HCEC 1CT (cell line): Measurements from ENCODE around the gene LCOR.
"Not testable (repeated sequence)": the region's sequence is repeated elsewhere in the genome, so short reads cannot be mapped to it uniquely, and the experiment has no call there.

ENCODE experiments used
- DNase-seq: peaks from one replicate; pipeline ENCODE4 v3.0.0-alpha.2; 2017

LCOR gene

DNA sequence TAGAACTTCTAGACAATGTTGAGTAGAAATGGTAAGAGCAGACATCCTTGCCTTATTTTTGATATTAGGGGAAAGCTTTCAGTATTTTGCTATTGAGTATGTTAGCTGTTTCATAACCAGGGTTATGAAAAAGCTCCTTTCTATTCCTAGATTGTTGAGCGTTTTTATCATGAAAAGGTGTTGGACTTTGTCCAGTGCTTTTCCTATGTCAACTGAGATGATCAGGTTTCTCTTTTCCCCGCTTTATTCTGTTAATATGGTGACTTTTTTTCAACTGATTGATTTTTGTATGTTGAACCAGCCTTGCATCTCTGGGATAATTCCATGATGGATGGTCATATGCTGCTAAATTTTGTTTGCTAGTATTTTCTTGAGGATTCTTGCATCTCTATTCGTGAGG lies 58.5 kb downstream of the LCOR start:
- DNase-seq: no peak

DNA sequence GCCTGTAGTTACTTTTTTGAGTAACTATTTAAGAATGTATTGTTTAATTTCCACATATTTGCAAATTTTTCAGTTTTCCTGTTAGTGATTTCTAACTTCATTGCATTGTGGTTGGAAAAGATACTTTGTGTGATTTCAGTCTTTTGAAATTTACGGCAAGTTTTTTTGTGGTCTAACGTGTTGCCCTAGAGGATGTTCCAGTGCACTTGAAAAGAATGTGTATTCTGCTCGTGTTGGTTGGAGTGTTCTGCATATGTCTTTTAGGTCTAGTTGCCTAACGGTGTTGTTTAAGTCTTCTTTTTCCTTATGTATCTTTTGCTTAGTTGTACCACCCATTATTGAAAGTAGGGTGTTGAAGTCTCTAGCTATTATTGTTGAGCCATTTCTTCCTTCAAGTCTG lies 59.7 kb downstream of the LCOR start:
- DNase-seq: no peak

DNA sequence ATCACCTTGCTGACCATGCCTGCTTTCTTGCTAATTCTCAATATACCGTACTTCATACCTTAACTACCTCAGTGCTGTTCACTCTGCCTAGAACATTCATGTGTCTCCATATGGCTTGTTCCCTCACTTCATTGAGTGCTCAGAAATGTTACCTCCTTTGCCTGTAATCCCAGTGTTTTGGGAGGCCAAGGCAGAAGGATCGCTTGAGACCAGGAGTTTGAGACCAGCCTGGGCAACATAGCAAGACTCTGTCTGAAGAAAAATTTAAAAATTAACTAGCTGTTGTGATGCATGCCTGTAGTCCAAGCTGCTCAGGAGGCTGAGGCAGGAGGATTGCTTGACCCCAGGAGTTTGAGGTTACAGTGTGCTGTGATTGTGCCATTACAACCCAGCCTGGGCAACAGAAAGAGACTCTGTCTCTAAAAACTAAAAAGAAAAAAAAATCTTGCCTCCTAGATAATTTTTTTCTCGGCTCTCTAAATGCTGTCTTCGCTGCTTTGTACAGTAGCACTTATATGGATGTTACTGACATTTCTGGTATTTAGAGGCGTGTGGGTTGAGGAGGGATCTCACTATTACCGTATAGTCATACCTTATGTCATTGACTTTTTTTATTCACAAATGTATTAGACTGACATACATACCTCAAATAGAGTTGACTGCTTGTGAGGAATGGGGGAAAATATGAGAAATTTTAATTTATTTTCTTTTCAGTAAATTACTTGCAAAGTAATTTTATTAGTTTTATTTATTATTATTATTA lies 63.7 kb downstream of the LCOR start:
- DNase-seq: no peak

DNA sequence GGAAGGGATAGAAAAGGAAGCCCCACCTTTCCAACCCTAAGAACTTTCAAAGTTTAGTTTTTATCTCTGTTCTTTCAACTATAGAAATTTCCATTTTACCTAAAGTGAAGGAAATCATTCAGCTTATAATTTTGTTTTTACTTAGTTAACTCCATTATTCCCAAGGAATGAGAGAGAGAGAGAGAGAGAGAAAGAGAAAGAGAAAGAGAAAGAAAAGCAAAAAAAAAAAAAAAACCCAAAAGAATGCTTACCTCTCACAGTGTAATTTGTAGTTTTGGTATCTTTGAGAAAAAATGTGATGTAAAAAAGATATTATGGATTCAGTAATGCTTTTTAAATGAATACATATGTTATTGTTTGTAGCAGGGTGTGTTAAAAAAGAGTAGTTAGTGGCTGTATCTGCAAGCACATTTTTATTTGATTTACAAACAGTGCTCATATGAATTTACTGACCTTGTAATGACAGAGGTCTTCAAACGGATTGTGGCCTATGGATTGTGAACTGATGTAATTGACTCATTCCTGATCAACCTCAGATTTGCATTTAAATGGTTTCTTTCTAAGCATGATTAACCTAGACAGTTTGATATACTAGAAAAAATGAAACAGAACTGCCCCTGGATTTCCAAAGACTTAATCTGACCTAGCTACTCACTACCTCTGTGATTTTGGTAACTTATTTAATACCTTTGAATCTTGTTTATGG lies 64.9 kb downstream of the LCOR start:
- DNase-seq: no peak

DNA sequence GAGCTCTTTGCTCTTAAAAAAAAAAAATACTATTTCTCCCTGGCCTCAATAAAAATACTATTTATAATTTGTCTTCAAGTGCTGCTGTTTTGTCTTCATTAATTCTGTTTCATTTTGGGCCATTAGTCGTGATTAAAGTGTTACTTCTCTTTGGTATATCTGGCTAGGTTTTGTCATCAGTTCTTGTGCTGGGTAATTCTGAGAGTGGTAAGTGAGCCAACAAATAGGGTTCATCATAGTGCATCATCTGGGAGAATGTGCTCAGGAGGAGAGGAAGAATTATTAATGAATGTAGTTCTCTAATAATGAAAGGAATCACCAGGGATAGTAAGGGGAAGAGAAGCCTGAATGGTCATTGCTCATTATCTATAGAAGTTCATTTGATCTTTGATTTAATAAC lies 70.0 kb downstream of the LCOR start:
- DNase-seq: no peak

DNA sequence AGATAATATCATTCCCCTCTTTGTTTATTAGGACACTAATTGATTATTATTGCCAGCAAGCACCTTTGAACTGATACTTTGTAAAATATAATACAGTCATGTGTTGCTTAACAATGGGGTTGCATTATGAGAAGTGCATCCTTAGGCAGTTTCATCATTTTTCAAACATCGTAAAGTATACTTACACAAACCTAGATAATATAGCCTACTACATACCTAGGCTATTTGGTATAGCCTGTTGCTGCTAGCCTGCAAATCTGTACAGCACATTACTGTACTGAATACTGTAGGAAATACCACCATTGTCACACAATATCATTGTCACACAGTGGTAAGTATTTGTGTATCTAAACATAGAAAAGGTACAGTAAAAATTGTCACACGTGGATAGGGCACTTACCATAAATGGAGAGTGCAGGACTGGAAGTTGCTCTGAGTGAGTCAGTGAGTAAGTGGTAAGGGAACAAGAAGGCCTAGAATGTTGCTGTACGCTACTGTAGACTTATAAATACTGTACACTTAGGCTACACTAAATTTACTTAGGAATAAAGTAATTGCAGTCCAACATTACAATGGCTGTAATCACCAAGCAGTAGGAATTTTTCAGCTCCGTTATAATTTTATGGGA lies 70.7 kb downstream of the LCOR start:
- no peak for DNase-seq

DNA sequence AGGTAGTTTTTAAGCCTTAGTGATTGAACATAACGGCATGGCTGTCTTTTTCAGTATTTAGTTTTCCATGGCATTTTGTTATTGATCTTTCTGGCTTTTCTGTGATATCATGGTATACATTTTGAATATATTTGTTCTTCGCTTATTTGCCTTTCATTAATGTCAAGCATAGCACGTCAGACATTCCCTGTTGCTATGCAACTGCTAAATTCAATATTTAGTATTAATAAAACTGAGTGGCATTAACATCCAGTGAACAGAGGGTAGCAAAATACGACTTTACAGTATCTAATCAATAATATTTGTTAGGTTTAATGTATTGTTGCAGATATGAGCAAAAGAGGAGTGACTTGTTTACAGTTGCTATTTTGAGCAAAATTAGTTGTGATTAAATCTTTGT lies 72.5 kb downstream of the LCOR start:
- no peak for DNase-seq

DNA sequence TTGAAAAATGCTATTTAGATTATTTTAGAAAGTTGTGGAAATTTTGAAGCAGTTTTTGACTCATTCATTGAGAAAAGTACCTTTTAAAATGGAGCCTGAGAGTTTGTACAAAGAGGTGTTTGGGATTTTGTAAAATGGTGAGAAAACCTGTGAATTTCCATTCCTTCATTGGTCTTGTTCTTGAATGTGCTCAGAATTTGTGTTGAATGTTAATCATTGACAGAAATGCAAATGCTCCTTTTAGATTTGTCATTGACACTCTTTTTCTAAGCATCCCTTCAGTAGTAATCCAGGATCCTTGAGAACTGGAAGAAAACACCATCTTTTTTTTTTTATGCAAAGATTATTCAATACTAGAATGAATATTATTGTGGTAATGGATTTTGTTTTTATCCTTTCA lies 74.8 kb downstream of the LCOR start:
- no peak for DNase-seq

DNA sequence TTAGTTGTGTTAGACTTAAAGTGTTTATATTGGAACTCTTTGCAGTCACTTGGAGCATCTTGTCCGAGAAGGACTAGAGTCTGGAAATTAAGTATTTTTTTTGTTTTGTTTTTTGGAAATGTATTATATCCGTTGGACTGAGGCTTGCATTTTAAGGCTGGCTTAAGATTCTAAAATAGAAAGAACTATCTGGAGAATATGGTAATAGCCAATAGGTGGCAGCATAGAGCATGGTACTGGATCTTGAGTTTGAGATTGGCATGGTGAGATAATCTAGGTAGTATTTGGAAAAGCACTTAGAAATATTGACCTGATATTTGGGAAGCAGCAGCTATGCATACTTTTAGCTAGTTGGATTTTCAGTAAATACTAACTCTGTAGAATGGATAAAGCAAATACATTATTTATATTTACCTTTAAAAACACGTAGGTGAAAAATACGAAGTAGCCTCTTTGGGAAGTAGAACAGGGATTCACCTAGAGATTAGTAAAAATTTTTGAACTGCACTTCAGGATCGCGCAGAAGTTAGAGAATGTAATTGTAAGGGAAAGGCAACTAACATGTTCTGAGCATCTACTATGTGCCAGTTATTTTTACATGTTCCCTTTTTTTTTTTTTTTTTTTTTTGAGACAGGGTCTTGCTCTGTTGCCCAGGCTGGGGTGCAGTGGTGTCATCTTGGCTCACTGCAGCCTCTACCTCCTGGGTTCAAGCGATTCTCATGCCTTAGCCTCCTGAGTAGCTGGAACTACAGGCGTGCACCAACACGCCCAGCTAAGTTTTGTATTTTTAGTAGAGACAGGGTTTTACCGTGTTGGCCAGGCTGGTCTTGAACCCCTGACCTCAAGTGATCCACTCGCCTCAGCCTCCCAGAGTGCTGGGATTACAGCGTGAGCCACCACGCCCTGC lies 78.6 kb downstream of the LCOR start:
- DNase-seq: peak; percentile 40

DNA sequence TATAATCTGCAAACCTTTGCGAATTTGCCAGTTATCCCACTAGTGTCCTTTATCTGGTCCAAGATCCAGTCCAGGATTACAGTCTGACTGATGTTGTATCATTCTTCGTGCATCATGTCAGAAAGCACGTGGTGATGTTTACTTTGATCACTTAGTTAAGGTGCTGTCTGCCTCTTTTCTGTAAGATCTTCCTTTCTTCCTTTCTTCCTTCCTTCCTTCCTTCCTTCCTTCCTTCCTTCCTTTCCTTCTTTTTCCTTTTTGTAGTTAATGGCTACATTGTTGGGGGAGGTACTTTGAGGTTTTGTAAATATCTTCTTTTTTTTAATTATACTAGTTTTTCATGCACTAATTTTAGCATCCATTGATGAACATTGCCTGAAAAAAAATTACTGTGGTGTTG lies 80.3 kb downstream of the LCOR start:
- no peak for DNase-seq

DNA sequence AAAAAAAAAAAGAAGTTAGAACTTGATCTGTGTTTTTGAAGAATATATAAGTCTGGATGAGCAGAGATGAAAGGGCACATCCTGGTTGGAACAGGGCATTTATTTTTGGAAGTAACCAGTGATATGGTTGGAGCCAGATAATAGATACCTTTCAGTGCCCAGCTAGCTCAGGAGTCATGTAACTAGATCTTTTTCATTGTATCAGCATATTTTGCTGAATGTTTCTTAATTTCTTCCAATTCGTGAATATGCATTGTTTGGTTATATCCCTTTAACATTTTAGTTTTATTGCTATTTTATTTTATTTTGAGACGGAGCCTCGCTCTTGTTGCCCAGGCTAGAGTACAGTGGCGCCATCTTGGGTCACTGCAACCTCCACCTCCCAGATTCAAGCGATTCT lies 81.8 kb downstream of the LCOR start:
- DNase-seq: no peak

DNA sequence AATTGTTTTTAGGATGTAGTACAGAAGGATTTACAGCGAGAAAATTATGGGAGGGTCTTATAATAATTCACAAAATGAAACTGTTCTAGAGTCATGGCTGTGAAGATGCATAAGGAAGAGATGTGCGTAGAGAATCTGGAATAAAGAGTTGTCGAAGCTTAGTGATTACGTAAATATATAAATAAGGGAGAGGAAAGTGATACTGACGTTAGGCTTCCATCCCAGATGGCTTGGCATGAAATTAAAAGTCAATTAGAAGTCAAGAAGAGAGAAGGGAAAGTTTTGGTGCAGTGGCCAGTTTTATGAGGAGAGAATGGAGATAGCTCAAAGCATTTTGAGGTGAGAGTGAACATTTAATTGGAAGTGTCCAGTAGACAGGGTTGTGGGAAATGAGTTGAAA lies 85.5 kb downstream of the LCOR start:
- no peak for DNase-seq

DNA sequence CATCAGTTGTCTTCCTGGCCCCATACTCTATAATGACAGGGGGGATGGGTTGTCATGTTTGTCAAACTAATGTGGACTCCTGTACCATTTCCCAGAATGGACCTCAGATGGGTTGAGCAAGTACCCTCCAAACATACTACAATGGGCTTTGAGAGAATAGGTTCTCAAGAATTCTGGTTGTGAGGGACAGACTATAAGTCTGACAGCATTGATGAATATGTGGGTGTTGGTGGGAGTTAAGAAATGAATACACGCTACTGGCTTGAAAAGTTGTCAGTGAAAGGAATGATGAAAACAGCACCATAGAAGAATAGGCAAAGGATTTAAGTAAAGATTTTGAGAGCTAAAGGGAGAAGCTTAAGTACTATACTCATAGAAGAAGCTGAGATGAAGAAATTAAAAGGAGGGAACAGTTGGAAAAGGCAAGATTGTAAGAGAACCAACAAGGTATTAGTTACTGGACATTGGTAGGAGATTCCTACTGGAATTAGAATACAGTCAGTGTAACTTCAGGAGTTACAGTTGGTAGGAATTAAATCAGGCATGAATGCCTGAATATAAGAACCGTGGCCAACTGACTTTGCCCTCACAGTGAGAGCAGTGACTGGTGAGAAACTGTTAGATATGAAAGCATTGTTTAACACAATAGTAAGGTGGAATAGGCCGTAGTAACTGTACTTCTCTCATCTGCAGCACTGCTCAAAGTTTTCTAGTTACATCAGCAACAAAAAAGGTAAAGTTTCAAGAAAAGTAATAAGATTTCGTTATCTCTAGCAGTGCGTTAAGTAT lies 86.3 kb downstream of the LCOR start:
- DNase-seq: no peak

DNA sequence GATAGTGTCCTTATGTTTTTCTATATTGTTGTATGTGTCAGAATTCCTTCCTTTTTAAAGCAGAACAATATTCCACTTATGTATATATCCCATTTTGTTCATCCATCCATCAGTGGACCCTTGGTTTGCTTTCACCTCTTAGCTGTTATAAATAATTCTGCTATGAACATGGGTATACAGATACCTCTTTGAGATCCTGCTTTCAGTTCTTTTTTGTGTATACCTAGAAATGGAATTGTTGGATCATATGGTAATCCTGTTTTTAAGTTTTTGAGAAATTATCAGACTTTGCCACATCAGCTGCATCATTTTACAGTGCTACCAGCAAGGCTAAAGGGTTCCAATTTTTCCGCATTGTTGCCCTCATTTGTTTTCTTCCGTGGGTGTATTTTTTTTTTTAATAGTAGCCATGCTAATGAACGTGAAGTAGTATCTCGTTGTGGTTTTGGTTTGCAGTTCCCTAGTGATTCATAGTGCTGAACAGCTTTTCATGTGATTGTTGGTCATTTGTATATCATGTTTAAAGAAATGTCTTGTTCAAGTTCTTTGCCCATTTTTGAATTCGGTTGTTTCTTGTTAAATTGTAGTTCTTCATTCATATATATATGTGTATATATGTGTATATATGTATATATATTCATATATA lies 87.8 kb downstream of the LCOR start:
- no peak for DNase-seq

DNA sequence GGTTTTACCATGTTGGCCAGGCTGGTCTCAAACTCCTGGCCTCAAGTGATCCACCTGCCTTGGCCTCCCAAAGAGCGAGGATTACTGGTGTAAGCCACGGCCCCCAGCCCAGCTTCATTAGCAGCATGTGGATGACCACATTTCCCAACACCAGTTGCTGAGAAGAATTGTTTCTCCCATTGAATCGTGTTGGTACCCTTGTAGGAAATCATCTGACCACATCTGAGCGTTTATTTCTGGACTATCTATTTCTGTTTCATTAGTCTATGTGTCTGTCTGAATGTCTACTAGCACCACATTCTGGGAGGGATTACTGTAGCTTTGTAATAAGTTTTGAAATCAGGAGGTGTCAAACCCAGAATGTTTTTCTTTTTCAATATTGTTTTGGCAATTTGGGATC lies 89.6 kb downstream of the LCOR start:
- DNase-seq: no peak

DNA sequence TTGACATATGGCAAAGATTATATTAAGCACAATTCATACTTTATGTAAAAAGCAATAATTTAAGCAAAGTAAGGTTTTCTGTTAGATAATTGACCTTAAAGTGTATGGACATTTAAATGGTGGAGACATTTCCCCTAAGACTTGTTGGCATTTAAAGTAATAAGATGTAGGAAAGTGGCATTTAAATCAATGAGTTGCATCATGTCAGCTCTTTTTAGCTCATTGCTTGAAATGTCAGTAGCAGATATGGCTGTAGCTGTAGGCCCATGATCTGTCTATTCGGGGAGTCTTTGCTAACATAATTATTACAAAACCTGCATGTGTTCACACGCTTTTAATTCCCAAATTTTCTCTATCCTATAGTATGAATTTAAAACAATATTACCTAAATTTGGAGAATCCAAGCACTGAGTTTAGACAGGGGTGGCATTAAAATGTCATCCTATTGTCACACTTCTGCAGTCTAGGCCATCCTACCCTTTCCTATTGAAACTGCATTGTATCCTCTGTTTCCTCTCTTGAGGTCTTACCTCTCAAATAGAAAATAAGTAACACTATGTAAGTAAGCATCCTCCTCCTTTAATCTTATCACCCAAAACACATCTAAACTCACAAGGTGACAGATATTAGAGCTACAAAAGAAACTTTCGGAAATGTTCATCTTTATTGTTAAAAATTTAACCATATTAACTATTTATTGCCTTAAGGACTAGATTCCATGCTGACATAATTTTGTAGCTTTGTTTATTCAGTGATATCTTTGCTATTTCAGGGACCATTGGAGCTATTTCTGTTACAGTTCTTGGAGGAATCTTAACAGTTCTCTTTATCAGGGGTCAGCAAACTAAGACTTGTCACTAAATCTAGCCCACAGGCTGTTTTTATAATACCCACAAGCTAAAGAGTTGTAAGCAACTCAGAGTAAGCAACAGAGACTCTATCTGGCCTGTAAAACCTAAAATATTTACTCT lies 91.2 kb downstream of the LCOR start:
- DNase-seq: no peak

DNA sequence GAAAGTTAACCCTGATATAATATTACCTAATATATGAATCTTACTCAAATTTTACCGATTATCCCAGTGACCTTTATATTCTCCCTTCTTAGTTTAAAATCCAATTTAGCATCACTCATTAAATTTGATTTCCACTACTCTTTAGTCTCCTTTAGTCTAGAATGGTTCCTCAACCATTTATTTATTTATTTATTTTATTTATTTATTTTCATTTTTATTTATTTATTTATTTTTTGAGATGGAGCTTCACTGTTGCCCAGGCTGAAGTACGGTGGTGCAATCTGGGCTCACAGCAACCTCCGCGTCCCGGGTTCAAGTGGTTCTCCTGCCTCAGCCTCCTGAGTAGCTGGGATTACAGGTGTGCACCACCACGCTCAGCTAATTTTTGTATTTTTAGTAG lies 92.8 kb downstream of the LCOR start:
- no peak for DNase-seq

DNA sequence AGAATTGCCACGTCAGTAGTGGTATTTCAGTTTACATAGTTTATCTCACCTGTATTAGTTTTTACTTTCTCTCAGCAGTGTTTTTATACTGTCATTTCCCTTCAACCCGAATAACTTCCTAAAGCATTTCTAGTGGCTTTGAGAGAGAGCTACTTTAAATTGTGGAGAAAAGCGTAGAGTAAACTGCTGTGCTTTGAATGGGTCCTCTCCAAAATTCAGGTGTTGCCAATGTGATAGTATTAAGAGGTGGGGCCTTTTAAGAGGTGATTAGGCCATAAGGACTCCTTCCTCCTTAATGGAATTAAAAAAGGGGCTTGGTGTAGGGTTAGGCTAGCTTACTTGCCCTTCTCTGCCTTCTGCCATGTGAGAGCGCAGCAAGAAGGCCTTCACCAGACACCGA lies 98.4 kb downstream of the LCOR start:
- no peak for DNase-seq

DNA sequence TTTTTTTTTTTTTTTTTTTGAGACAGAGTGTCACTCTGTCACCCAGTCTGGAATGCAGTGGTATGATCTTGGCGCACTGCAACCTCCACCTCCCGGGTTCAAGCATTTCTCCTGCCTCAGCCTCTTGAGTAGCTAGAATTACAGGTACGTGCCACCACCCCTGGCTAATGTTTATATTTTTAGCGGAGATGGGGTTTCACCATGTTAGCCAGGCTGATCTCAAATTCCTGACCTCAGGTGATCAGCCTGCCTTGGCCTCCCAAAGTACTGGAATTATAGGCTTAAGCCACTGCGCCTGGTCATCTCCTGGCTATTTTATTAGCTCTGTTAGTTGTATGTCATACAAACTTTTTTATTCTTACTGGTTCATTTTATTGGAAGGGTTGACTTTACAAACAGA lies 103.0 kb downstream of the LCOR start:
- DNase-seq: no peak

DNA sequence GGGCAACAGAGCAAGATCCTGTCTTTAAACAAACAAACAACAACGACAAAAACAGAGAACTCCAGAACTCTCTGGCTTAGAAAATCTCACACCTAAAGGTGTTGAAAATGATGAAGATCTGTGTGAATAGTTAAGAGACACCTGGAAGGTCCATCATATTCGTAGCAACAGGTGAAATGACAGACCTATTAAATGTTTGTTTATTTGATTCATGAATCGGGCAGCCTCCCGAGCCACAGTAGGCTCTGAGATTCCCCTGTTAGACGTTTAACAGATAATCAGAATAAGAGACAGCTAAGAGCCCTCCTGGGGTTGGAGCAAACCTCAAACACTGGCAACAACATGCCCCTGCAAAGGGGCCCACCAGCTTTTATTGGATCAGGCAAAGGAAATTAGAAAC lies 103.7 kb downstream of the LCOR start:
- no peak for DNase-seq

DNA sequence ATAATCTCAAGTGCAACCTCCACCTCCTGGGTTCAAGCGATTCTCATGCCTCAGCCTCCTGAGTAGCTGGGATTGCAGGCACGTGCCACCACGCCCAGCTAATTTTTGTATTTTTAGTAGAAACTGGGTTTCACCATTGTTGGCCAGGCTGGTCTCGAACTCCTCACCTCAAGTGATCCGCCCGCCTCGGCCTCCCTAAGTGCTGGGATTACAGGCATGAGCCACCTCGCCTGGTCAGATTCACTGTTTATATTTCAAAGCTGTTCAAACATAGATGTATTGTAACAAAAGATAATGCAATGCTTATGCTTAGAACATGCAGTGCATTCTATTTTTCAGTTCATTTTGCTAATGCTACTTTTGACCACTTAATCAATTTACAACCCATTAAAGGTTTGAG lies 111.1 kb downstream of the LCOR start:
- not testable (repeated sequence) for DNase-seq
